Parathyroid adenoma (tissue), 2 donors: ENCODE measurements around the gene CST3.

ENCODE experiments used
- H2AFZ ChIP-seq: fragments of 300-600 bp; sonication (generic); one replicate; pipeline ENCODE4 v1.7.0; 2017; ENCODE audit warnings: antibody characterized with exemption, mild to moderate bottlenecking
- H3K27ac ChIP-seq: fragments of 300-600 bp; sonication (generic); one replicate; pipeline ENCODE4 v1.7.0; 2017
- H3K27me3 ChIP-seq: fragments of 300-600 bp; sonication (generic); one replicate; pipeline ENCODE4 v1.7.0; 2017; ENCODE audit warnings: low read length; ENCODE audit not compliant: control insufficient read depth, insufficient read depth
- H3K36me3 ChIP-seq: fragments of 300-600 bp; sonication (generic); one replicate; pipeline ENCODE4 v1.7.0; 2017; ENCODE audit warnings: low read length; ENCODE audit not compliant: control insufficient read depth, insufficient read depth
- H3K4me1 ChIP-seq: fragments of 300-600 bp; sonication (generic); one replicate; pipeline ENCODE4 v1.7.0; 2017; ENCODE audit warnings: control low read depth
- H3K4me2 ChIP-seq: fragments of 300-600 bp; sonication (generic); one replicate; pipeline ENCODE4 v1.7.0; 2017; ENCODE audit warnings: low read length
- H3K4me3 ChIP-seq: fragments of 300-600 bp; sonication (generic); one replicate; pipeline ENCODE4 v1.7.0; 2017; ENCODE audit warnings: low read depth, low read length
- H3K79me2 ChIP-seq: fragments of 300-600 bp; sonication (generic); one replicate; pipeline ENCODE4 v1.7.0; 2017; ENCODE audit warnings: control low read depth
- H3K9ac ChIP-seq: fragments of 300-600 bp; sonication (generic); one replicate; pipeline ENCODE4 v1.7.0; 2017; ENCODE audit warnings: mild to moderate bottlenecking
- H3K9me3 ChIP-seq: fragments of 300-600 bp; sonication (generic); one replicate; pipeline ENCODE4 v1.7.0; 2017; ENCODE audit warnings: low read length; ENCODE audit not compliant: control insufficient read depth
- CTCF ChIP-seq: fragments of 300-600 bp; sonication (generic); IDR thresholded peaks from one replicate; pipeline ENCODE4 v1.7.0; 2017; ENCODE audit warnings: antibody characterized with exemption, mild to moderate bottlenecking
- donor health status: primary hyperparathyroidism.

Gene CST3

DNA sequence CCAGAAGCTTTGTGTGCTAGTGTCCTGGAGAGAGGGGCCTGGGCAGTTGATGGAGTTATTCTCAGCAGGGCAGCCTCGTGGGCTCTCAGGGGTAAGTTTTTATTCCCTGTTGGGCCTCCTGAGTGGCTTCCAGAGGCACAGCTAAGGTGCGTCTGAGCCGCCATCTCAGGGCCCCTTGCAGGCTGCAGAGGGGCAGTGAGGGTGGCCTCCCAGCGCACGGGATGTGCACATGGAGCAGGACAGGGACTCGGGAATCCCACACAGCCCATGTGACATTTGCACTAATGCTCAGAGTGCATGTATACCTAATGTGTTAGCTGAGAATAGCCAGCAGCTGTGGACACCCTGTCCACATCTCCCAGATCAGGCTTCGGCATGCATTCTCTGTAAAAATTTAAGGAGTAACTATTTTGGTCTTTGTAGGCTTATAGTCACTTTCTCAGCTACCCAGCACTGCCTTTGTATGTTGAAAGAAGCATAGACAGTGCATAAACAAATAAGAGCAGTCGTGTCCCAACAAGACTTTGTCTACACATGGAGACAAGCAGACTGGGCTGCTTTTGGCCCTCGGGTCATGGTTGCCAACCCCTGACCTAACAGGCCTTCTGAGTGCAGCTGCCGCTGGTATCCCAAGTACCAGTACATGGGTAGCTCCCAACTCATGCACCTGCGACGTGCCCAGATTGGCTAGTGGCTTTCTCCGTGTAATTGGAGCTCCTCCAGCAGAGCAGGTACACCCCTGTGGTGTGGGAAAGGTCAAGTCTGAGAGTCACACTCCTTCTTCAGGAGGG lies 50.8 kb downstream of the CST3 start:
- Histone ChIP-seq H3K4me1 (no peaks in the 10 kb centered on the region), H3K4me3 (no peak overlapping the region), H2AFZ (no peak overlapping the region), H3K79me2 (no peaks in the 10 kb centered on the region), H3K27ac (no peak overlapping the region), H3K27me3 (no peaks in the 10 kb centered on the region), H3K9ac (no peak overlapping the region), H3K9me3 (no peaks in the 10 kb centered on the region), H3K36me3 (no peaks in the 10 kb centered on the region), H3K4me2 (no peak overlapping the region)
- no peak for TF ChIP-seq CTCF

- H3K9ac ChIP-seq: no peak overlapping the region
- H3K4me1 ChIP-seq: no peaks in the 10 kb centered on the region
- no peak overlapping the region for H3K4me2 ChIP-seq
- no peaks in the 10 kb centered on the region for H3K27me3 ChIP-seq
- H3K79me2 ChIP-seq: no peaks in the 10 kb centered on the region
- no peak overlapping the region for H2AFZ ChIP-seq
- no peak overlapping the region for H3K4me3 ChIP-seq
- no peaks in the 10 kb centered on the region for H3K36me3 ChIP-seq
- H3K27ac ChIP-seq: no peak overlapping the region
- no peak for TF ChIP-seq CTCF
- H3K9me3 ChIP-seq: no peaks in the 10 kb centered on the region
Measured at GRCh38 chr20:23585808-23586734, 51.7 kb downstream of the CST3 start.

- H3K36me3 ChIP-seq: no peaks in the 10 kb centered on the region
- TF ChIP-seq CTCF: no peak
- H3K27ac ChIP-seq: no peak overlapping the region
- H3K9ac ChIP-seq: no peak overlapping the region
- no peaks in the 10 kb centered on the region for H3K27me3 ChIP-seq
- H3K79me2 ChIP-seq: no peaks in the 10 kb centered on the region
- H3K4me1 ChIP-seq: no peaks in the 10 kb centered on the region
- no peak overlapping the region for H3K4me3 ChIP-seq
- H2AFZ ChIP-seq: no peak overlapping the region
- H3K4me2 ChIP-seq: no peak overlapping the region
- H3K9me3 ChIP-seq: no peaks in the 10 kb centered on the region
Measured at GRCh38 chr20:23585449-23585807, 52.3 kb downstream of the CST3 start.

GRCh38 chr20:23584434-23585199 lies 53.1 kb downstream of the CST3 start:
- no peaks in the 10 kb centered on the region for H3K27me3 ChIP-seq
- no peak overlapping the region for H3K9ac ChIP-seq
- no peak overlapping the region for H2AFZ ChIP-seq
- TF ChIP-seq CTCF: no peak
- H3K4me1 ChIP-seq: no peaks in the 10 kb centered on the region
- H3K4me3 ChIP-seq: no peak overlapping the region
- H3K4me2 ChIP-seq: no peak overlapping the region
- H3K27ac ChIP-seq: no peak overlapping the region
- H3K9me3 ChIP-seq: no peaks in the 10 kb centered on the region
- H3K79me2 ChIP-seq: no peaks in the 10 kb centered on the region
- H3K36me3 ChIP-seq: no peaks in the 10 kb centered on the region
